Hair follicular keratinocyte (primary cell): ENCODE results near the gene BTBD17. TPM values are rescaled to one million over a fixed set of nuclear protein-coding genes. Genes with fewer than 3 reads are reported as not detected.

Experiments used
- total RNA-seq: library from RNA; depleted of rRNA; stranded (reverse); fragments of >200 nt; gene quantifications from 2 replicates; pipeline ENCODE4 v1.2.3, GENCODE V29; 2015

The BTBD17 gene
- total RNA-seq = not detected in 2 replicates

DNA sequence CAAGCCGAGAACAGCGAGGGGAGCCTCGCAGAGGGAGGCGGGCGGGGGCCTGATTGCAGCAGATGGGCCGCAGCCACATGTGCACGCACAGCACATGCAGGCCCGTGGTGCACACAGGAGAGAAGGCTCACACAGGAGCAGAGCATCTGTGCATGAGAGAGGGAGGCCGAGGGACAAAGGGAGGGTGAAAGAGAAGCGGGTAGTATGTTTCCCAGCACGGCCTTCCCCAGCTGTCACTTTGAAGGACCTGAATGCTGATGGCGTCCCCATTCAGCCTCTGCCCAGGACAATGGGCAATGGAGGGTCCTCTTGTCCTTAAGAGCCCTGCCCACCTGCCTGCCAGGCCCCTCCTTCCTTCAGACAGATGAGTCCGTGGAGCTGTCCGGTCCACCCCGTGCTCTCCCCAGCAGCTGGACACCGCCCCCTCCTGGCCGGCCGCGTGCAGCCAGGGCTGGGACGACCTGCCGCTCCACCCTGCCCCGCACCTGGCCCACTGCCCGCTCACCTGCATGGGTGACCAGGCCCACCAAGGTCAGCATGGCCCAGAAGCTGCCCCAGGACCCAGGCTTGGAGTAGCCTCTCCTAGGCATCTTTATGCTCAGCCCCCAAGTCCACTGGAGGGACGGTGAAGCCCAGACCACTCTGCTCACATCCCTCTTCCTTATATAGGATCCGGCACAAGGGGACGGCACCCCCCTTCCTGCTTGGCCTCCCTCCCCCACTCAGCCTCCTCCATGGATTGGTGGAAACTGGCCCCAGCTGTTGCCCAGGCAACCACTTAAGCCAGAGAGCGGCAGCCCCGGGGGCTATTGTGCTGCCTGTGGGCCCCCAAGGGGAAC is at the start of gene BTBD17:
BTBD17 (minus strand) TSS at position 639 of the 839 bp plus-strand sequence; CDS start at position 590, 49 bp downstream.

DNA sequence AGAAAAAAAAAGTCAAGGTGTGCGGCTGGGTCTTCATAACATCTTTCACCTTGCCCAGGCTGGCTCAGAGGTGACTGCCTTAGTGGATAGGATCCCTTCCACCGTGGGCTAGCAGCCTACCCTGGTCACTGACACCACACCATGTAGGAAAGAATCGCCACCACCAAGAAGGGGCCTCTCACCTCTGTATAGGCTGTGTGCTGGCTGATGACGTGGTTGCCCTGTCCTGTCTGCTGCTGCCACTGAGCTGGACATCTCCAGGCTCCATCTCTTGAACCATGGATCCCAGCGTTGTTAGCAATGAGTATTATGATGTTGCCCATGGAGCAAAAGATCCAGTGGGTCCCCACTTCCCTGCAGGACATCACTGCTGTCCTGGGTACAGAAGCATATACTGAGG is 5.5 kb upstream of the BTBD17 start, which contains the start of gene GPR142:
GPR142 (plus strand) TSS at position 301 of the 400 bp plus-strand sequence. CDS start 2,035 bp downstream, outside the sequence.

DNA sequence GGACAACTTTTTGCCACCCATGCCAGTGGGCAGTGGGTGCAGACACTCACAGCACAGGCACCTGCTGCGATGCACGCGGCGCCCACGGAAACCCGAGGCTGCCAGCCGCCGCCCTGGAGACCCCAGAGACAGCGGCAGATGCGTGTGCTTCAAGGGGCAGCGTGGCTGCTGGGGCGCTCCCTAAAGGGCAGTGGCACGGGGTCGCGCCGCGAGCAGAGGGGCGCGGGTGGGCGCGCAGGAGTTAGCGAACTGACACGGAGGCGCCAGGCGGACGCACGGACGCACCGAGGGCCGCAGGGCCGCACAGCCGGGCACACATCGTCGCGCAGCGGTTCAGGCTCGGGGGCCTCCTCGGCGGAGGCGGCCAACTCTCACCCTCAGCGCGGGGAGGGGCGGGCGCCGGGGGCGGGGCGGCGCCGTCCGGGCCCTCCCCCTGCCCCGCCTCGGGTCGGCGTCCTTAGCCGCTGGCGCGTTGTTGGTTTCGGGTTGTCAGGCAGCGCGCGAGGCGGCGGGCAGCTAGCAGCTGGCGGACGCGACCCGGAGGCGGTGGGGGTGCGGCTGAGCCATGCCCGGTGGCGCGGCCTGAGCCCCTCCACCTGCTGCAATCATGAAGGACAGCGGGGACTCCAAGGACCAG is 35.8 kb downstream of the BTBD17 start, which contains the start of gene KIF19:
KIF19 (plus strand) TSS at position 484 of the 637 bp plus-strand sequence; CDS start at position 608, 124 bp downstream.

Other genes starting within 250 kb of the BTBD17 start
- 669 and 1,348 TPM in 2 replicates for gene RPL38, start 158.2 kb downstream of the BTBD17 start, total RNA-seq
- 0.62 and 1.3 TPM in 2 replicates for gene TTYH2, start 148.3 kb downstream of the BTBD17 start, total RNA-seq
- not detected in 2 replicates for gene DNAI2, start 87.6 kb downstream of the BTBD17 start, total RNA-seq
- not detected in 2 replicates for gene KIF19, start 35.6 kb downstream of the BTBD17 start, total RNA-seq
- gene GPR142, start 5.6 kb upstream of the BTBD17 start, total RNA-seq = not detected in 2 replicates
- gene GPRC5C, start 70.2 kb upstream of the BTBD17 start, total RNA-seq = 1.9 and 9.1 TPM in 2 replicates
- gene CD300A, start 104.8 kb upstream of the BTBD17 start, total RNA-seq = not detected in 2 replicates
- not detected in 2 replicates for gene CD300LB, start 169.6 kb upstream of the BTBD17 start, total RNA-seq
- not detected in 2 replicates for gene CD300C, start 184.2 kb upstream of the BTBD17 start, total RNA-seq
- gene CD300H, start 205.6 kb upstream of the BTBD17 start, total RNA-seq = not detected in 2 replicates
- gene CD300LD, start 230.4 kb upstream of the BTBD17 start, total RNA-seq = not detected in 2 replicates